A673 (cell line): ENCODE results near the gene DSCAM.
"Not testable (repeated sequence)": the region's sequence is repeated elsewhere in the genome, so short reads cannot be mapped to it uniquely, and the experiment has no call there.

ENCODE experiments used
- EZH2 ChIP-seq: fragments of 200-600 bp; sonication (generic); IDR thresholded peaks from 2 replicates; pipeline ENCODE4 v1.6.1; 2017; ENCODE audit warnings: borderline replicate concordance, low read depth, mild to moderate bottlenecking, mixed read lengths, antibody characterized with exemption, low read length; ENCODE audit not compliant: poor library complexity, severe bottlenecking
- TF ChIP-seq, protein P1 (sequence below): fragments of 300-800, 200-600 bp; sonication (generic); conservative IDR thresholded peaks from 2 replicates; pipeline ENCODE4 v1.5.1; 2017; ENCODE audit warnings: low read depth, mild to moderate bottlenecking, antibody characterized with exemption, low read length, moderate library complexity, mixed read lengths

DNA sequence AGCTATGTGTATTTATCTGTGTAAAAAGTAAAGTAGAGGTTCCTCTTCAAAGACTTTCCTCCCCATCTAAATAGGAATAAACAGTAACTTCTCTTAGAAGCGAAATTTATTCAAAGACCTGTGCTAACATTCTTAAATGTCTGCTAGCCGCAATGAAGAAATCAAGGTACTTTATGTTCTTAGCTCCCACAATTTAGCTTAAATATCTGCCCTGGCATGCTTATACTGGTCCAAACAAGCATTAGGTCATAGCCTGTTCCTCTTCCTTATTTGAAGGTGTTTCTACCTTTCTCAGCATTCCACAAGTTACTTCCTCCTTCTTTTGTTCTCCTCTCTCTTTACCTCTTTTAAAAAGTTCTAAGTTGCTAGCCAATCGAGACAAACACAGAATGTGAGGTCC lies 588.5 kb downstream of the DSCAM start:
- TF ChIP-seq, protein P1, sequence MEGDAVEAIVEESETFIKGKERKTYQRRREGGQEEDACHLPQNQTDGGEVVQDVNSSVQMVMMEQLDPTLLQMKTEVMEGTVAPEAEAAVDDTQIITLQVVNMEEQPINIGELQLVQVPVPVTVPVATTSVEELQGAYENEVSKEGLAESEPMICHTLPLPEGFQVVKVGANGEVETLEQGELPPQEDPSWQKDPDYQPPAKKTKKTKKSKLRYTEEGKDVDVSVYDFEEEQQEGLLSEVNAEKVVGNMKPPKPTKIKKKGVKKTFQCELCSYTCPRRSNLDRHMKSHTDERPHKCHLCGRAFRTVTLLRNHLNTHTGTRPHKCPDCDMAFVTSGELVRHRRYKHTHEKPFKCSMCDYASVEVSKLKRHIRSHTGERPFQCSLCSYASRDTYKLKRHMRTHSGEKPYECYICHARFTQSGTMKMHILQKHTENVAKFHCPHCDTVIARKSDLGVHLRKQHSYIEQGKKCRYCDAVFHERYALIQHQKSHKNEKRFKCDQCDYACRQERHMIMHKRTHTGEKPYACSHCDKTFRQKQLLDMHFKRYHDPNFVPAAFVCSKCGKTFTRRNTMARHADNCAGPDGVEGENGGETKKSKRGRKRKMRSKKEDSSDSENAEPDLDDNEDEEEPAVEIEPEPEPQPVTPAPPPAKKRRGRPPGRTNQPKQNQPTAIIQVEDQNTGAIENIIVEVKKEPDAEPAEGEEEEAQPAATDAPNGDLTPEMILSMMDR: not testable (repeated sequence)
- TF ChIP-seq EZH2: not testable (repeated sequence)
